SIG-M5 treated with dmso at 0.1 percent for 504 hours (cell line): ENCODE results near the gene HOXD13.
A peak's percentile ranks its signal among the peaks of the same experiment; 100 is the strongest.

Experiments used
- DNase-seq: peaks from one replicate; lab custom pipeline; 2025; ENCODE audit not compliant: unreplicated experiment; lab: John Stamatoyannopoulos, UW

The HOXD13 gene

GRCh38 chr2:176118601-176119339, 26.2 kb downstream of the HOXD13 start:
- DNase-seq: peak; percentile 62

GRCh38 chr2:176120364-176121189, 28.1 kb downstream of the HOXD13 start:
- DNase-seq: no peak

- no peak for DNase-seq
Observed at GRCh38 chr2:176121190-176122051, 28.9 kb downstream of the HOXD13 start.

DNA sequence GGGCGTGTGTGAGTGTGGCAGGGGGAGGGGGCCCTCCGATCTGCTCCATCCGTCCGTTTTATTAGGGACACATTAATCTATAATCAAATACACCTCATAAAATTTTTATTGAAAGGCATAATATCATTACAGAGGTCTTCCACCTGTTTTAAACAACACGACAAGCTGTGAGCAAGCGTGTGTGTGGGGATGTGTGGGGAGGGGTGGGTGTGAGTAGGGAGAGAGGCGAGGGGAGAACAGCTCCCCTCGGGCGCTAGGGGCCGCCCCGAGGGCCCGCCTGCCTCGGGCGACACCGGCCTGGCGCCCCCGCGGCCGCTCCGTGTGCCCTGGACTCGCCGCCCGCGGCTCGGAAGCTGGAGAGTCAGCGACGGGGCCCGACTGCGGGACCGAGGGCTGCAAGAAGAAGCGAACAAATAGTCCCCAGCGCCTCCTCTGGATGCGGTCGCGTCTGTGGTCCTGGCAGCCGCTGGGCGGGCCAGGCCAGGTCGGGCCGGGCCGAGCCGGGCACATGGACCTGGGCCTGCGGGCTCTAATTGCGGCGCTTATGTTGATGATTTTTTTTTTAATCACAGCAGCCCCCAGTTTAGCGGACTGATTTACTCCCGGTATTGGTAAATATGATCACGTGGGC, 29.6 kb downstream of the HOXD13 start:
- DNase-seq: no peak

- DNase-seq: no peak
Observed at GRCh38 chr2:176122683-176123410, 30.3 kb downstream of the HOXD13 start, which contains the start of gene HOXD9. Gene HOXD9 (plus strand): TSS chr2:176122719. CDS start chr2:176122769, 50 bp downstream.

GRCh38 chr2:176123411-176124109, 31.0 kb downstream of the HOXD13 start:
- DNase-seq: no peak

DNA sequence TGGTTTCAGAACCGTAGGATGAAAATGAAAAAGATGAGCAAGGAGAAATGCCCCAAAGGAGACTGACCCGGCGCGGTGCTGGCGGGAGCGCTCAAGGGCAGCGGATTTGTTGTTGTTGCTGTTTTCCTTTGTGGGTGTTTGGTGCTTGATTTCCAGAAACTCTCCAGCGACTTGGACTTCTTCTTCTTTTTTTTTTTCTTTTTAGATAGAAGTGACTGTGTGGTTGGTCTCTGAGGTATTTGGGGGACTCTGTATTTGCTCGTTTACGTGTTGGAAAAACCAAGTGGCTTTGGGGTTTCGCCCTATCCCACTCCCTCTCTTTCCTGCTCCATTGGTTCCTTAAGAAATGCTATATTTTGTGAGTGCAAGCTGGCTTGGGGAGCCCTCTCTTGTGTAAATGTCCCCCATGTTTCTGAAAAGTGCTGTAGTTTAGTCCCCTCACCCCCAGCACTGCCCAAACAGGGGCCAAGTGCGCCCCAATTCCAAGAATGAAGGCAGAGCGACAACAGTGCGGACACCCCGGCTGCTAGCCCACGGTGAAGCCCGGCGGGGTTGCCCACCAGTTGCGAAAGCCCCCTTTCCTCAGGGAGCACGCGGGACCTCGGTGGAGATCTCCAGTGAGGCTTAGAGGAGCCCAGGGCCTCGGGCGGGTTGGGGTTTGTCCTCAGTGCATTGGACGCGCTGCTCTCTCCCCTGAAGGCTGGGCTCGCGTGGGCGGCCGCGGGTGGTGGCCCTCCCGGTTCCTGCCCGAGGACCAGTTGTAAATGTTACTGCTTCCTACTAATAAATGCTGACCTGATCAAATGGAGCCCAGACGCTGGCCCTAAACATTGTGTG, 31.8 kb downstream of the HOXD13 start:
- no peak for DNase-seq

- no peak for DNase-seq
Observed at GRCh38 chr2:176124947-176125771, 32.6 kb downstream of the HOXD13 start.

DNA sequence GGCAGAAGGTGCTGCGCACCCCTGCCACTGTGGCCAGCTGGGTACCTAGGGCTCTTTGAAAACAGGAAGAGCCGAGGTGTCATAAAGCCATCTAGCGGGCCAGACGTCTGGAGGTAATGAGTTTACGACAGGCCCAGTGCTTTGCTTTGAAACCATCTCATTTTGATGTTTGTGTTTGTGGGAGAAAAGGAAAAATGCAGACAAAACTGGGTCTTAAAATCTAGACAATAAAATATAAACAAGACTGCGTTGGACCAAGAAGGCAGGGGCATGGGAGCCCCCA, 33.2 kb downstream of the HOXD13 start:
- DNase-seq: no peak

DNA sequence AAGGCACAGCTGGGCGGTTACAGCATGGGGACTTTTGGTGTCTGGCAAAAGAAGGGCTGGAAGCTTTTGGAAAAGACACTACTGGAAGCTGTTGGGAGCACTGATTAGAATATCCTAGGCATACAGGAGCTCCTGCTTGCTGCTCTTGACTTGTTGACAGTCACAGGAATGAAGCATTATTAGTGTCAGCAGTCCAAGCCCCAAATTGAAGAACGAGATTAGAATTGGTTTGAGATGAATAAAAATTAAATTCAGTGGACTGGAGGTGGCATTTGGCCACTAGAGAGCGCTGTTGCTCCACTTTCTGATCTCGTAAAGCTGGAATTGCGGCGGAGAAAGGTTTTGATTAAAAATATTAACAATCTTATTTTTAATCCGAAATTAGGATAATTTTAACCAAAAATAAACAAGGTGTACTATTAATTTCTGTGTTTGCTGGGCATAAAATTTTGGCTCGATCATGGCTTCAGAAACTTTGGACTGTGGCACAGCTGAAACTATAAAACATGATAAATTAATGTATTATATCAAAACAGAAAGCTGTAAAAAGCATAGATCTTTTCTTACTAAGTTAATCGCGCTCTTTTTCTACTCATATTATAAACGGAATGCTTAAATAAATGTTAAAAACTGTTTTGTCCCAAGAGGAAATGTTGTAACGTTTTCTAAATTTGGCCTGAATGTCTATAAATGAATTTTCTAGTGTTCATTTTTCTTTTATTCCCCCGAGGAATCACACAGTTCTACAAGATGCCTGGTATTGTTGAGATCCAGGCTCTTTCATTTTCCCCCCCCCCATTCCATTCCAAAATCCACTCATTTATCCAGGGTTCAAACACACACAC, 34.6 kb downstream of the HOXD13 start:
- DNase-seq: no peak

GRCh38 chr2:176127774-176128072, 35.2 kb downstream of the HOXD13 start:
- DNase-seq: no peak

DNA sequence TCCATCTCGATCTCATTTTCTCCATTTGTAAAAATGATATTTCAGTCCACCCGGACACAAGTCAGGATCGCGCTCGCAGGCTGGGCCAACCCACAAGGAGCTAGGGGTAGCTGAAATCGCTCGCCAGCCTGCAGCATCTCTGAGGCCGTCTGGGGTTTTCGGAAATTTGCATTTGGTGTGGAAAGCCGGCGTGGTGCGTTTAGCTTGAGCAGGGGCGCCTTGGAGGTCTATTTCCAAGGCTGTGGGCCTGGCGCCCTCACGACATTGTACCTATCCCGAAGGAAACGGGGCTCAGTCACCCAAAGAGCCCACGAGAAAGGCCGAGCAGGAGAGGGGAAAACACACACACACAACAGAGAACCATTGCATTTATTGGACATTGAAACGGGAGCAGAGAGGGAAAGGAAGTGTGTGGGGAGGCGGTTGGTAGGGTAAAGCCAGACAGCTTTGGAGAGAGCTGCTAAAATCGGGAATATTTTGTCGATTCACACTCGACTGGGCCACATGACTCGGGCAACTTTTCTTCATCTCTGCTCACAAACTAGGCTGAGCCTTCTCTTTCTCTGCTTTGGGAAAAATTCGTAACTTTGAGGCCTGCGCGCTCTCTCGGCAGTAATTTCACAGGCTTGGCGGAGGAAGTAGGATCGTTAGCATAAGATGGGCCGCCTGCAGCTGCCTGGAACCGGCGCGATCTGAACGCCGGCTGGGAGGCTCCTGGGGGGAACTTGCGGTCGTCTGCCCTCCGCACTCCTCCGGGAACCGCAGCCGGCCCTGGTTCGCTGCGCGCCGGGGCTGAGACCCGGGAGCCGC, 35.9 kb downstream of the HOXD13 start:
- DNase-seq: no peak

GRCh38 chr2:176128982-176129796, 36.7 kb downstream of the HOXD13 start, which contains the start of gene HOXD8:
Gene HOXD8 (plus strand): TSS chr2:176129705. CDS start chr2:176130367, 662 bp downstream.
- no peak for DNase-seq

DNA sequence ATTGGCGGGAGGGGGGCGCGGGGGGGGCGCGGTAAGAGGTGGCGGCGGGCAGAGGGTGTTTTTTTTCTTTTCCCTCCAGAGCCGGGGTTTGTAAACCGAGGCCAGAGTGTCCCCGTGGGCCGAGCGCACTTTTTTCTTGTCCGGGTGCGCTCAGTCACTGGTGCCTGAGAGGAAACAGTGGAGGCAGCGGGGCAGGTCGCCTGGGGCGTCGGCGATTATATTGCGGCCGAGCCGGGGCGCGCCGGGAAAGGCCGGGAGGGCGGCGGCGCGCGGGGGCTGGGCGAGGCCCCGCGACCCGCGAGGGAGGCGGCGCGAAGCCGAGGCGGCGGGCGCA, 37.3 kb downstream of the HOXD13 start:
- DNase-seq: no peak

DNA sequence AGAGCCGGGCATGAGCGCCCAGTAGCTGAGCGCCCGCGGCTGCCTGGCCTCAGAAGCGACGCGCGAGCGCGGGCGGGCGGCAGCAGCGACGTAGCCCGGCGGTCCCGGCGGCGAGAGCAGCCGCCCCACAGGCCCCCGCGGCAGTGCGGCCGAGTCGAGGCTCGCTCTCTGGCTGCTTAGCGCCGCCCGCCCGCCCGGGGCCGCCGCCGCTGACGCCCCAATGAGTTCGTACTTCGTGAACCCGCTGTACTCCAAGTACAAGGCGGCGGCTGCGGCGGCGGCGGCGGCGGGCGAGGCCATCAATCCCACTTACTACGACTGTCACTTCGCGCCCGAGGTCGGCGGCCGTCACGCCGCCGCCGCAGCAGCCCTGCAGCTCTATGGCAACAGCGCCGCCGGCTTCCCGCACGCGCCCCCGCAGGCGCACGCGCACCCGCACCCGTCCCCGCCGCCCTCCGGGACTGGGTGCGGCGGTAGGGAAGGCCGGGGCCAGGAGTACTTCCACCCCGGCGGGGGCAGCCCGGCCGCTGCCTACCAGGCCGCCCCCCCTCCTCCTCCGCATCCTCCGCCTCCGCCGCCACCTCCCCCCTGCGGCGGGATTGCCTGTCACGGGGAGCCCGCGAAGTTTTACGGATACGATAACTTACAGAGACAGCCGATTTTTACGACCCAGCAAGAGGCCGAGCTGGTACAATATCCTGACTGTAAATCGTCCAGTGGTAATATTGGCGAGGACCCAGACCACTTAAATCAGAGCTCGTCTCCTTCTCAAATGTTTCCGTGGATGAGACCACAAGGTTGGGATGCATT, 37.8 kb downstream of the HOXD13 start:
- DNase-seq: no peak
